HG03442 (cell line): ENCODE measurements around the gene C22orf39.
A peak's percentile ranks its signal among the peaks of the same experiment; 100 is the strongest.

Experiments
- ATAC-seq: cut with Tn5 transposase; IDR thresholded peaks from one replicate; pipeline ENCODE4 v1.9.1; 2021; ENCODE audit warnings: mild to moderate bottlenecking, moderate library complexity; ENCODE audit not compliant: unreplicated experiment

The C22orf39 gene

DNA sequence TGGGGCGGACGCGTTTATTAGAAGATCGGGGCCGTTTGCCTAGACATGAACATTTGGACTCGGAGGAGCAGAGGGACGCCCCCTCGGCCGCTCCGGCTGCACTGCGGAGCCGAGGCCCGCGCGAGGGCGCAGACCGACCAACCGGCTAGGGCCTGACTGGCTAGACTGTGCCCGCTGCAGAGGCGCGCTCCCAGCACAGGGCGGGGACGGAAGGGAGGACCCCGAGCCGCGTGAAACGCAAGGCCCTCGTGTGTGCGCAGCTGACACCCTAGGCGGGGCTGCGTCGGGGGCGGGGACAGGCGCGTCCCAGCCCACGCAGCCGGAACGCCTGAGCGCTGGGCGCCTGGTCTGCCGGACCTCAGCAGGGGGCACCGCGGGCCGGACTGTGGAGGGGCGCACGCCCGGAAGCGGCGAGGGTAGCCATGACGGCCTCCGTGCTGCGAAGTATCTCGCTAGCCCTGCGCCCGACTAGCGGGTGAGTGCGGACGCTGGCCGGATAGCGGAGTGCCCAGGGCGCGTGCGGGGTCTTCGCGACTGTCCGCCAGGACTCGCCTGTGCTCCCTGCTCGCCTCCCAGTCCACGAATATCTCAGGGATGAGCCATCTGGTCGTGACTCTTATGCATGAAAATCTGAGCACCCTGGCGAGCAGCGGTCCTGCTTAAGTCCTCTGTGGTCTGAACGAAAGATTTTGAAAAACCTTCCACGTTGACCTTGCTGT is 15.2 kb downstream of the C22orf39 start, which contains the start of gene MRPL40:
MRPL40 (plus strand) TSS at position 413 of the 719 bp plus-strand sequence; CDS start at position 423, 10 bp downstream.
- ATAC-seq = peak; percentile 70

DNA sequence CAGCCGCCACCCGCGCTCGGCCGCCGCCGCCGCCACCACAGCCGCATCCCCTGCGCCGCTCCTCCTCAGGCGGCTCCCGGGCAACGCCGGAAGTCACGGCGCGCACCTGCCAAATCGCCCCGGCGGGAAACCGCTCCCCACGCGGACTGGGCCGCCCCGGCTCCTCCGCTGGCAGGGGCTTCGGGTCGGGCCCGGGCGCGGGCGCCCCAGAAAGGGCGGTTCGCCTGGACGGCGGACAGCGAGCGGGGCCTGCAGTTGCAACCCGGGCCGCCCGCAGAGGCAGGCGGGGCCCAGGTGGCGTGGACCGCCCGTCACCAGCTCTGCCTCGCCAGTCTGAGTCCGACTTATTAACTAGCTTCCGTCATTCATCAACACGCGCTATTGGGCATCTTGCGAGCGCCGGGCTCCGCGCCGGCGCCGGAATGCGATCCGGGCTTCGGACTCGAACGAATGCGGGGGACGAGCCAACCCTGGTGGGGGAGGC is 15.8 kb downstream of the C22orf39 start, which contains the start of gene HIRA:
HIRA (minus strand) TSS at position 85 of the 484 bp plus-strand sequence. CDS start 257 bp downstream, outside the sequence.
- peak; percentile 58 for ATAC-seq

DNA sequence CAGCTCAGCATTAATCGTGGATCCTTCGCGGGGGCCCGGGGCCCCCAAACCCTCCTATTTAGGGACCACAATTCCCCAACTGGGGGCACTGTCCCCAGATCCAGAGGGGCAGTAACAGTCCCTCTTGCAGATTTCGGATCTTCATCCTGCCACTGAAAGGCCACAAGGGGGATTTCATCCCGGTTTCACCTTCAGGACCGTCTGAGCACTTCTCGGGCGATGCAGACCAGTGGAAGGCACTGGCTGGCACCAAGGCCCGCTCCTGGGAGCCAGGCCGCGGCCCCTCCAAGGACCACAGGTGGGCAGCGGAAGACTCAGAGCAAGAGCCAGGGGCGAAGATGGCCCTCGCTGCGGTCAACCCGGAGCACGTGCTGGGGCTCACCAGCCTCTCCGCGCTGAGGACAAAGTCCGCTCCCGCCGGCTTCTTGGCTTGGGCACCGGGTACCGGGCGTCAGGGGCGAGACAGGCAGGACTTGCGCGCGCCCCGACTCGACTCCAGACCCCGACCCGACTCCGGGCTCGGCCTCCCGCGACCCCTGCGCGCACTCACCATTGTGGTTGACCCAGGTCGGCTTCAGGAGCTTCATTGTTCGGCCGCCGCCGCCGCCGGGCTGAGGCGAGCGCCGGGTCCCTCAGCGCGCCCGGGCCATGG is 16.5 kb downstream of the C22orf39 start:
- peak; percentile 8 for ATAC-seq

DNA sequence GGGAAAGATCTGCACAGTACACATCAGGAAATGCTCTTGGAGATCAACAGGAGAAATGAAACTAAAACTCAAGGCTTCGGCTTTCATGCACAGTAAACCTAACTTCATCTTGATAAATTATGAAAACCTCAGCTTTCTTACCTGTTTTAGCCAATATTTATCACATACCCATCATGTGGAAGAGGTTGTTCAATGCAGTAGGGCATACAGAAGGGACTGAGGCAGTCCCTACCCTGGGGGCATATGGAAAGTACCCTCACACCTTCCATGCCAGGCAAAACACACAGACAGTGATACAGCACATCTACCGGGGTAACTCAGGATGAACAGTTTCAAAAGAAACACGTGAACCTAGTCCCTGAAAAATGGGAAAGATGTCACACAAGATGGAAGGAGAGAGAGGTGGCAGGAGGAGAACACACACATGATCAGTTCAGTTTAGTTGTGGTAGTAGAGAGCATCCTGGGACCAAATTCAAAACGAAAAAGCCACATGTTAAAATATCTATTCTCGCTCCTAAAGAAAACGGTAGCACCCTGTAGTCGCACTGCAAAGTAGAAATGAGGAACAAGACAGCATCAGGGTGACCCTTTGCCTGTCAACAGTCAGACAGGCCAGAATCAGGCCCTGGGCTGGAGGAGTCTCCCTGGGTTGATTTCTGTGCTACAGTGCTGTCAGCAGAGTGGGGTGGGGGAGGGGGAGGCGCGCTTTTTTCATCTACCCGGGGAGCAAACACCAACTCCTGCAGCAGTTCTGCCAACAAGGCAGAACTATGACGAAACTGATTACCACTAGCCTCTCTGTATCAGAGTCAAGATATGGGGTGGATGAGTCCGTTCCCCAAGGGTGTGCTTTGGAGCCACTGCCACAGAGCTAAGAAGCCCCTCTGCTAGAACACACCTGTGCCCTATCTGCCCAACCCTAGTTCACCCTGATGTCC is 17.3 kb downstream of the C22orf39 start:
- no peak for ATAC-seq

DNA sequence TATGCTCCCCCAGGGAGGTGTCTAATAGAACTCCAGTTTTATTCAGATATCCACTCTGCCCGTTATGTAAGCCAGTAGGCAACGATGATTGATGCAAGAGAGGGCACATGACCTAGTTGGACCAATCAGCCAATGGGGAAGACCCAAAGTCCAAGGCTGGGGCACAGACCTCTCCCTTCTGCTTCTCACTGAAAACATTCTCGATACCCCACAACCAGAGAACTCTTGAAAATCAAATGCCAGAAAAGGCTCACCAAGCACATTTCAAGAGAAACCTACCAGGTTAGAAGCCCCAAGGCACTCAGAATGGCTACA is 23.4 kb downstream of the C22orf39 start:
- no peak for ATAC-seq

DNA sequence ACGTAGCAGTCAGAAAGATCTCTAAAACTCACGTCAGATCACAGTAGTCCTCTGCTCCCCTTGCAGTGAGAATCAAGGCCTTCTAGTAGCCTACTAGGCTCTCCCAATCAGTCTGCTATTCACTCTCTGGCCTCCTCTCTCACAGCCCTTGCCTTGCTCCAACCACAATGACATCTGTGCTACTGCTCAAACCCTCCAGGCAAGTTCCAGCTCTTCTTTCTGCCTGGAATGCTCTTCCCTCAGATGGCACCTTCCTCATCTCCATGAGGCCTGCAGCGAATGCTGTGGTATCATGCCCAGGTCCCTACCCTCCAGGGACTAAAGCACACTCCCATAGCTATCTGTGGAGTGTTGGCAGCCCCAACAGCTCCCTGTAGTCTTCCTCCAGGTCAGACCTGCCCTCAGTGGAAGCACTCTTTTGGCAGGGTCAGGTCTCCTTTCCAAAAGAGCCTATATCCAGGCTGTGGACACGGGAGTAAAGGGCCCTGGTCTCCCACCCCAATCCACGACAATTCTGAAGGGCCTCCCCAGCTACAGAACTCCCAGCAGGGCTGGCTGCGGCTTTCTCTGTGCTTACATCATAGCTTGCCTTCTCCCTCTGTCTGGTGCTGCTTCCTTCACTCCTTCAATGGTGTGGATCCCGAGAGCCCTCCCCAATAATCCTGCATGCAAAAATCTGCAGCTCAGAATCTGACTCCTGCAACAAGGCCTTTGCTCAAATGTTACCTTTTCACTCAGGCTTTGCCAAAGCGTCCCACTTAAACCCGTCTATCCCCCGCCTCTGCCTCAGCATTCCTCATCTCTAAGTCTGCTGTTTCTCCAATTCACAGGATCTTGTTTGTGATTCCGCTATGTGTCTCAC is 24.8 kb downstream of the C22orf39 start:
- no peak for ATAC-seq

DNA sequence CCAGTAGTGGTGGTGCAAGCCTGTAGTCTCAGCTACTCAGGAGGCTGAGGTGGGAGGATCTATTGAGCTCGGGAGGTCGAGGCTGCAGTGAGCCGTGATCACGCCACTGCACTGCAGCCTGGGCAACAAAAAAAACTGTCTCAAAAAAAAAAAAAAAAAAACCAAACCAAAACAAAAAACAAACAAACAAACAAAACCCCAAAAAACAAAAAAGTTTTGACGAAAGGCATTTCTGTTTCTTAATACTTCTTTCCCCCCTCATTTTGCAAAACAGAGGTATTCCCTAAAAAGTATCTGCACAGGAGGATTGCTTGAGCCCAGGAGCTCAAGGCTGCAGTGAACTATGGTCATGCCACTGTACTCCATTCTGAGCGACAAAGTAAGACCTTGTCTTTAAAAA is 27.2 kb downstream of the C22orf39 start:
- ATAC-seq = no peak

DNA sequence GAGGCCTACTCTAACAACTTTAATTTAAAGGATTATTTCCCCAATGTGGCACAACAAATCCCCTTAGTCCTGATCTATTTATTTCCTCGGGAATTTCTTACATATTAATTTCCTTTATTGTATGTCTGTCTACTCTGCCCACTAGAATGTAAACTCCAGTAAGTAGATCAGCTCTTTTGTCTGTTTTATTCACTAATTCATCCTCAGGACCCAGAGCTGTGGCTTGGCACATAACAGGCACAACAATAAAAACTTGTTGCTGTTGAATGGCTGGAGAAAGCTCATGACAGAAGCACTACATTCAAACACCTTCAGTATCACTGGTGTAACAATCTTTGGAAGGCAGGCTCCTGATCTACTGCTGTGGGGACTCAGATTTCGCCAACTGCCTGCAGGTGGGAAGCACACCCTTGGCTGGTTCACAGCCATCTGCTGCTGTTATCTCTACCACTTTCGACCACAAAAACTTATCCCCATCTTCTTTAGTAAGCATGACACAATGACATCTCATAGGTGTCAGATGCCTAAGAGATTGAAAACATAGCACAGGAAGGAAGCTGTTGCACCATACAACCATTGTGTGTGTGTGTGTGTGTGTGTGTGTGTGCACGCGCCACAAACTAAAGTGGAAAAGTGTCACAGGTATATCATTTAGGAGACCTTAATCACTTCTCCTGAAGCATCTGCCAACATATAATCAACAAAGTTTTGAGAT is 27.9 kb downstream of the C22orf39 start:
- no peak for ATAC-seq

DNA sequence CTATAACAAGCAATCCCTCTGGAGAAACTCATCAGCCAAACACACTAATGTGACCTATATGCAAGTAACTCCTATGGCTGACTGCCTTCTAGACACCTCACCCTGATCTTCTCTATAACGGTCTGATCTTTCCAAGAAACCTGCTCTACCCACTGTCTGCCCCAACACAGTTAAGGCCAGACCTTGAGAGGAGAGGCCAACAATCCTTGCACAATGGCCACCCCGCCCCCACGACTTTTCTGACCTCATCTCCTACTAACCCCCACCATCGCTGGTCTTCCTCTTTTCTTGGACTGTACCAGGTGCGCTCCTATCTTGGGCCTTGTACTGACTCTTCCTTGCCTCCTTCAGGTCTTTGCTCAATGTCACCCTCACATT is 28.4 kb downstream of the C22orf39 start:
- ATAC-seq = no peak

DNA sequence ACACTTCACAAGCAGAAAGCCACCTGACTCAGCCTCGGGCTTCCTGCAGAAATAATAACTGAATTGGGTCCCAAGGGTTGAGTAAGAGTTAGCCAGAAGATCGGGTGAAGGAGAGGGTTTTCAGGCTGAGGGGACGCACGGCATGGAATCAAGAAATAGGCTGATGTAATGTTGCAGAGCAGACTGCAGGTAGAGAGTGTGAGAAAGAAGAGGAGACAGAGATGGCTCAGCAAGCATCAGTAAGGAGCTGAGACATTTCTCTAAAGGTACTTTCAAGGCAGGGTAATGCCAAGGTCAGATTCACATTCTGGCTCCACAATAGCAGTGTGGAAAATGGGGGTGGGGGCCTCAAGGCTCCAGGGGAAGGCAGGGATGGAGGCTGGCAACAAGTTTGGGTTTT is 34.6 kb downstream of the C22orf39 start:
- no peak for ATAC-seq

DNA sequence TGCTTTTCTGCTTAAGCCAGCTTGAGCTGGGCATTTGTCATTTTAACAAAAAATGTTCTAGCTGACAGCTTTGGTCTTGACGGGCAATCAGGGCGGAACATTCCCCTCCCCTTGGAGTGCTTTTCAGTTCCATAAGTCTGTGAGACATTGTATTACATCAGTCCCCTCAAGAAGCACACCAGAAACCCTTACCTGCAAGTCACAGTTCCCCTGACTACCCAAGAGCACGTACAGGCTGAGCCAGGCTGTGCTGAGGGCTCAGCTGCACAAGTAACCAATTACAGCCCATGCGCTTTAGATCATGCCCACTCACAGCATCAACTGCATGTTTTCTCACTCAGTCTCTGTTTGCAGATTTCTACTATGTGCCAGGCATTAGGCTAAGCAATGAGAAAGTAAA is 35.0 kb downstream of the C22orf39 start:
- ATAC-seq = no peak

DNA sequence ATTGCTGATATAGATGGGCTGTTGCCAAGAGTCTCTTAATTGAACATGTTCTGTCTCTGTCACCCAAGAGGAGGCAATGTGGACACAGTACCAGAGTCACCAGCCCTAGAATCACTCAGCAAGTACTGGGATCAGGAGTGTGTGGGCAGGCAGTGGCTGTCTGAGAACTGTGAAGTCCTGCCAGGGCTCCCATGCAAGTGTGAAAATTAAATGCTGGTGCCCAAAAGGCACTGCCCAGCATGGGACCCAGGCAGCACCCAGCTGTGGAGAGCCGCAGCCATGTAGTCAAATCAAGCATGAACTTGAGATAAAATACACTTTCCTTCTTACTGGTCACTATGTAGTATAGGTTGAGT is 35.8 kb downstream of the C22orf39 start:
- ATAC-seq = no peak

DNA sequence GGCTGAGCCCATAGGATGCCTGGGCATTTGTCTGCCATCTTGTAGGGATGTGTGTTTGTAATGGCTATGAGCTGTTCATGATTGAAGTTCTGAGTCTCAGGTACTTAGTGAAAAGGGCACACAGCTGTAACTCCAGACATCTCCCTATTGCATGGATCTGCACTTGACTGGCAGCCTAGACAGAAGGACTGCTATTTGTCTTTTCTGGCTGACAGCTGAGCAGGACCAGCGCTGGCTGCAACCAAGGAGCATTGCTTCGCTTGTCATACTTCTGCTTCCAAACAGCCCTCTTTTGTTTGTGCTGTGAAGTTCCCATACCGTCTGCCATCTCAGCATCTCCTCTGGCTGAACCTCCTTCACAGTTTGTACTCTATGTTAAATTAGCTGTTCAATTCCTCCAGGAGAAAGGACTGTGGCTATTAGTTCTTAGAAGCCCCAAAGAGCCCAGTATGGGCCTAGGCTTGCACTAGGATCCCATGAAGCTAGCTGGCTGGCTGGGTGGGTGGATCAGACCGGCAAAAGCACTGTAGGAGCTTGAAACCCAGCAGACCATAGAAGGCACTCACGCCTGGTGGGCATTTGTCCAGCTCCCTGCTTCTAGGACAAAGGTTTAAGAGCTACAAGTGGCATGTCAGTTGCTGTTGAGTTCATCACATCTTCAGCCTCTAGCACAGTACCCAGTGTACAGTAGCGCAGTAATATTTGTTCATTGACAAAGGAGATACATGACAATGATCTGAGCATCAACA is 36.4 kb downstream of the C22orf39 start:
- no peak for ATAC-seq

DNA sequence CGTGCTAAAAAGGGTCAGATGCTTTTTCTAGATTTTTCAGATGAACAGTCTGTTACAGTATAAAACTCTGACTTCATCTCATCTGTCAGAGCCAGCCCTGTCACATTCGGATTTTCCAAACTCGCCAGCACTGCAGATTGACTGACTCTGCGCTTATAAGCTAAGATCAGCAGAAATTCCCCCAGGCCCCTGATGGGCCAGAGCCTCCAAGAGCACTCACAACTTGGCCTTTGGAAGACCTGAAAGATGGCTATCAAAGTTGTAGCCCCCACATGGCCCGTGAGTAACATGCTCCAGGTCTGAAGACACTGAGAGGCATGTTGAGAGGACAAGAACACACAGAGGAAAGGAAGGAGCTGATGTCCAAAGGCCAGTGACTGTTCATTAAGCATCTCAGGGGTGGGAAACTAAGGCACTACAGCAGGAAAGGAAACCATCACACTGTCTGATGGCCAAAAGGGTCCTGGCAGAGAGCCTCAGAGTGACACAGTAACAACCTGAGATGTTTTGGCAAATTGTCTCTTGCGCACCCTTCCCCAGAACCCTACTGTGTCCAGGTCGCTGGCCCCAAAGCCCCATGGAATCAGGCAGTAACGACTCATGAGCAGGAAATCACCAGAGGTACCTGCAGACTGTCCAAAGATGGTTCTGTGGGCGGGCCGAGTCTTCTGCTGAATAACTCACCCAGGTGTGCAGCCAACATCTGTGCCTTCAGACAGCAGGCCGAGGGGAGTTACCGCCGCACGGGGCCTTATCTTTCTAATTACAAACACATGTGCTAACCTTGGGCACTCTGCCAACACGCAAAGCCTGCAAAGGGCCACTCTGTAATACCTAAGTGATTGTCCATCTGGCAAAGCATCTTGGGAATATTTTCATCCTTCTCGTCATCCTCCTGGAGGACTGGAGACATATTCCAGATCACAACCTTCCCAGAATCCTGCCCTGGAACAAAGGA is 39.6 kb downstream of the C22orf39 start:
- ATAC-seq = no peak

DNA sequence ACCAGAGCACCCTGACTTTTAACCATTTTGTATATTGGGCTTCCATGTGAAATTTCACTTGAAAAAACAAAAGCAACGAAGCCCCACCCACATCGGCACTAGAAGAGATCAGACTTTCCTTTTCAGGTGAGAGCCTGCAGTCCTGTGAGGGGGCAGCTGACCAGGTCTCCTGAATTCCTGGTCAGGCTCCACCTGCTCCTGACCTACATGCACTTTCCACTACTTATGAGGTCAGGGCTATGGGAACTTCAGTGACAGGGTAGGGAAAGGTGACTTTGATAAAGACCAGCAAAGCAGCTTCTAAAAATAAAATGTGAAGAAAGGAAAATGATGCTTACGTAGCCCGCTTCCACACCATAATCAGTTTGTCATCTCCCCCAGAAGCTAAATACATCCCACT is 40.7 kb downstream of the C22orf39 start:
- no peak for ATAC-seq

DNA sequence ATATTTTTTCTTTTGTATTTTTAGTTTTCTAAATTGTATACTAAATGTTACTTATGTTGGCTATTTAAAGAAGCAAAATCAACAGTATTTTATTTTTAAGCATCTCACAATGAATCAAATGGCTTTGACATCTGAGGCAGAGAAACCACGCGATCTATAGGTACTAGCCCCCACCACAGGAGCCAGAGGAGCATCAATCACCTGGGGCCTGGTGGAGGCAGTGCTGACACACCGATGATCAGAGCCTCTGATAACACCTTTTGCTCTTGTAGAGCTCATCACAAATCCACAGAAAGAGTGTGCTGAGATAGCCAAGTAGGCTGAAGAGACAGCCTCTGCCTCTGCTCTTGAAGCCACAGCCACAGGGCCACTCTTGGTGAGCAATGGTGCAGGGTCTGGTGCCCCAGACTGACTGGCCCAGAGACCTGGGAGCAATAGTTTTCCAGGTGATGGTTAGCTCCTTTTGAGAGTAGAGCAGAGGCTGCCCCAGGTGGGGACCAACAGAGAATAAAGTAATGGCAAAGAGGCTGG is 41.2 kb downstream of the C22orf39 start:
- no peak for ATAC-seq

DNA sequence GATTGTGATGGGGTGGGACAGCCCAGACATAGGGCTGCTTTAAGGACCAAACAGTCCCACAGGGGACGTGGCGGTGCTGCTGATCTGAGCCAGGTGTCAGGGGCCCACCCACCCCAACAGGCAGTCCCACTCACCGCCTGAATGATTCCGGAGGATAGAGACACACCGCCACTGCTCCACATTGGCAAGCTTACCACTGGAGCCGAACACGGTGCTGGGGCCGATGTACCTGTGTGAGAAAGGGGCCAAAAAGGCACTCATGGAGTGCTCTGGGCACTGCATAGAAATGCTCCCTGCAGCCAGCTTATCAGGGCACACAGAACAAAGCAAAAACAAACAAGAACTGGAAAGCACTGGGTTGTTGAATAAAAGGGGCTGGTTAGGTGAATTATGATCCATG is 41.9 kb downstream of the C22orf39 start:
- no peak for ATAC-seq

DNA sequence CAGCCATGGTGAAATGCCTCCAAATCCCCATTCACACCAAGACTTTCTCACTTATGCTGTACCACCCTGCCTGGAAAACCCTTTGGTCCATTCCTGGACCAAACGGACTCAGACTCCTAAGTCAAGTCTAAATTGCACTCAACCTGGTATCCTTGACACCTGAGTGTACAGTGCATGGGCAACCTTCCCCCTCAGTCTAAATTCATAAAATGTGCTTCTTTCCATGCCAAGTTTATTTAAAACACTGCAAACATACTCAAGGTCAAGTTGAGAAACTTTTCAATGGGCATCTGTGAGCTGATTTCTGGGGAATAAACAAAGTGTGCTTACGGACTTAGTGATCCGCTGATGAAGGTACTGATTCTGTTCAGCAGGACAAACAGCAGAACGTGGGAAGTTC is 42.4 kb downstream of the C22orf39 start:
- ATAC-seq = no peak
